Tibial artery (tissue), 4 donors: ENCODE measurements around the gene TTLL5.
"Not testable (repeated sequence)": the region's sequence is repeated elsewhere in the genome, so short reads cannot be mapped to it uniquely, and the experiment has no call there.

Experiments used
- DNase-seq, 2 donors: peaks; one replicate each; pipeline ENCODE4 v3.0.0-alpha.2; 2019
- H3K27ac ChIP-seq, 2 donors: fragments of 200-600 bp; sonication (generic) in 1 of 2; 1 replicate in 1 of 2; 2 replicates in 1 of 2; pipeline ENCODE4 v1.5.1; 2018 to 2019; ENCODE audit warnings: mild to moderate bottlenecking in 1 of 2
- H3K27me3 ChIP-seq, 2 donors: fragments of 200-600 bp; sonication (generic) in 1 of 2; one replicate each; pipeline versions ENCODE4 v1.5.1 to v1.6.0; 2016 to 2019
- H3K36me3 ChIP-seq, 3 donors: fragments of 200-600 bp; sonication (generic) in 2 of 3; one replicate each; pipeline ENCODE4 v1.5.1; 2016 to 2019; ENCODE audit warnings: mild to moderate bottlenecking in 2 of 3
- H3K4me1 ChIP-seq, 4 donors: fragments of 200-600 bp; sonication (generic) in 2 of 4; 1 replicate in 3 of 4; 2 replicates in 1 of 4; pipeline ENCODE4 v1.5.1; 2016 to 2019
- H3K4me3 ChIP-seq, 2 donors: fragments of 200-600 bp; sonication (generic) in 1 of 2; 1 replicate in 1 of 2; 2 replicates in 1 of 2; pipeline ENCODE4 v1.5.1; 2018 to 2019; ENCODE audit warnings: mild to moderate bottlenecking in 2 of 2
- H3K9me3 ChIP-seq, 3 donors: fragments of 200-600 bp; sonication (generic) in 1 of 3; one replicate each; pipeline ENCODE4 v1.5.1; 2016 to 2019
- intact Hi-C: fragments of 100-400 bp; cut with DNase I; formaldehyde crosslinking; loops from one replicate; pipeline ENCODE4 v1.15.0; 2023; ENCODE audit warnings: low total_unique reads
- TF ChIP-seq, protein P1 (sequence below), 2 experiments: fragments of 200-600 bp in 1 of 2; fragments of 450-650 bp in 1 of 2; IDR thresholded peaks; one replicate each; pipeline ENCODE4 v1.5.1; 2017 to 2019; ENCODE audit warnings: antibody characterized with exemption in 2 of 2, mild to moderate bottlenecking in 1 of 2, moderate library complexity in 1 of 2

Gene TTLL5

DNA sequence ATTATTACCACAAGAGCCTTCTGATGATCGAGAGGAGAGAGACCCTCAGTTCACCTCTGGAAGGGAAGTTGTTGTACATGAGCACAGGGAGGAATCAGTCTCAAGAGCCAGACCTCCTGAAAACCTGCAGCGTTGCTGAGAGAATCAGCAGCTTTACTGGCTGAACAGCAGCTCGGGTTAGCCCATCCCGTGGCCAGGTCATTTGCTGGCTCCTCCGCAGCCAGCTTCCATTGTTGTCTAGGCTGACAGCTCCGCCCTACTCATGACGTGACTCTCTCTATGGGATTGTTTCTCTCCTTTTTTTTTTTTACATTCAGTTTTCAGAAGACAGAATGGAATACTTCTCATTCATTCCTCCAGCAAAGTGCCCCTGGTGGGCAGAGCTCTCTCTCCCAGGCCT is 250.8 kb downstream of the TTLL5 start:
- TF ChIP-seq, protein P1, sequence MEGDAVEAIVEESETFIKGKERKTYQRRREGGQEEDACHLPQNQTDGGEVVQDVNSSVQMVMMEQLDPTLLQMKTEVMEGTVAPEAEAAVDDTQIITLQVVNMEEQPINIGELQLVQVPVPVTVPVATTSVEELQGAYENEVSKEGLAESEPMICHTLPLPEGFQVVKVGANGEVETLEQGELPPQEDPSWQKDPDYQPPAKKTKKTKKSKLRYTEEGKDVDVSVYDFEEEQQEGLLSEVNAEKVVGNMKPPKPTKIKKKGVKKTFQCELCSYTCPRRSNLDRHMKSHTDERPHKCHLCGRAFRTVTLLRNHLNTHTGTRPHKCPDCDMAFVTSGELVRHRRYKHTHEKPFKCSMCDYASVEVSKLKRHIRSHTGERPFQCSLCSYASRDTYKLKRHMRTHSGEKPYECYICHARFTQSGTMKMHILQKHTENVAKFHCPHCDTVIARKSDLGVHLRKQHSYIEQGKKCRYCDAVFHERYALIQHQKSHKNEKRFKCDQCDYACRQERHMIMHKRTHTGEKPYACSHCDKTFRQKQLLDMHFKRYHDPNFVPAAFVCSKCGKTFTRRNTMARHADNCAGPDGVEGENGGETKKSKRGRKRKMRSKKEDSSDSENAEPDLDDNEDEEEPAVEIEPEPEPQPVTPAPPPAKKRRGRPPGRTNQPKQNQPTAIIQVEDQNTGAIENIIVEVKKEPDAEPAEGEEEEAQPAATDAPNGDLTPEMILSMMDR (IDR thresholded peaks at IDR 0.05): no peak
- intact Hi-C loops: no loop called here
- Histone ChIP-seq H3K4me3 (no peak overlapping the region), H3K4me1 (no peaks in the 10 kb centered on the region), H3K27ac (no peak overlapping the region), H3K9me3 (no peaks in the 10 kb centered on the region), H3K36me3 (peaks cover 0 to 3% (median 0%) of the 10 kb centered on the region in 3 donors), H3K27me3 (no peaks in the 10 kb centered on the region)
- no peak for DNase-seq

DNA sequence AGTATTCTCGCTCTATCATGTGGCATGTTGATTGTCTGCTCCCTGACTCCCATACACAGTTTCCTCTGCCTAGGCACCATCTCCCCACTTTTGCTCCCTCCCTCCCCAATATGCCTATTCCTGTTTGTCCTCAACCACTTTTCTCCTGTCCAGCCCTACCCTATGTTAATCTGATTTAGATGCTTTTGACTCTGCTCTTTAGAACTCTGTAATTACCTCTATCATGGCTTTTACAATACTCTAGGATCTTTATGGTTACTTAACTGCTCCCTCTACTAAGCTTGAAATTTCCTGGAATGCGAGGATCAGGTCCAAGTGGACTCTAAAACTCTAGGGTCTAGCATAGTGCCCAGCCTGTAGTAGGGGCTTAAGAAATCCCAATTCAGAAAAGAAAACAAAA is 252.1 kb downstream of the TTLL5 start:
- TF ChIP-seq, protein P1 (IDR thresholded peaks at IDR 0.05): no peak
- Histone ChIP-seq H3K4me1 (no peaks in the 10 kb centered on the region), H3K36me3 (peaks cover 0 to under 1% (median 0%) of the 10 kb centered on the region in 3 donors), H3K27ac (no peak overlapping the region), H3K4me3 (no peak overlapping the region), H3K27me3 (no peaks in the 10 kb centered on the region), H3K9me3 (no peaks in the 10 kb centered on the region)
- intact Hi-C loops: no loop called here
- no peak for DNase-seq

DNA sequence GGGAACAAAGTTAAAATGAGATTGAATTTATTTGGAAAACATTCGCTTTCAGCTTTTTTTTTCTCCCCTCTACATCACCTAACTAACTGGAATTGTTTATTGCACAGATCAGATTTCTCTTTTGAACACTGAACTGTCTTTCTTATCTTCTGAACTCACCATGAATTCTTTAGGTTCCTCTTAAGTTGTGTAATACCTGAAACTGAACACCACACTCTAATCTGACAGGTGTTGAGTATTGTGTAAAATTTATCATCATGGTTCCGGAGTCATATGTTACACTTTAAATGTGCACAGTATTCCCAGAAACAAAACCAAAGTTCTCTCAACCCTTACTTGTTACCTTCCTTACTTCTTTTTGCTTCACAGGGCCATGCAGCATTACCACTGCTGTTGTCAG is 254.0 kb downstream of the TTLL5 start:
- Histone ChIP-seq H3K27ac (no peak overlapping the region), H3K4me1 (no peaks in the 10 kb centered on the region), H3K27me3 (no peaks in the 10 kb centered on the region), H3K9me3 (no peaks in the 10 kb centered on the region), H3K36me3 (no peaks in the 10 kb centered on the region), H3K4me3 (no peak overlapping the region)
- intact Hi-C loops: no loop called here
- DNase-seq: no peak
- TF ChIP-seq, protein P1 (IDR thresholded peaks at IDR 0.05): no peak

DNA sequence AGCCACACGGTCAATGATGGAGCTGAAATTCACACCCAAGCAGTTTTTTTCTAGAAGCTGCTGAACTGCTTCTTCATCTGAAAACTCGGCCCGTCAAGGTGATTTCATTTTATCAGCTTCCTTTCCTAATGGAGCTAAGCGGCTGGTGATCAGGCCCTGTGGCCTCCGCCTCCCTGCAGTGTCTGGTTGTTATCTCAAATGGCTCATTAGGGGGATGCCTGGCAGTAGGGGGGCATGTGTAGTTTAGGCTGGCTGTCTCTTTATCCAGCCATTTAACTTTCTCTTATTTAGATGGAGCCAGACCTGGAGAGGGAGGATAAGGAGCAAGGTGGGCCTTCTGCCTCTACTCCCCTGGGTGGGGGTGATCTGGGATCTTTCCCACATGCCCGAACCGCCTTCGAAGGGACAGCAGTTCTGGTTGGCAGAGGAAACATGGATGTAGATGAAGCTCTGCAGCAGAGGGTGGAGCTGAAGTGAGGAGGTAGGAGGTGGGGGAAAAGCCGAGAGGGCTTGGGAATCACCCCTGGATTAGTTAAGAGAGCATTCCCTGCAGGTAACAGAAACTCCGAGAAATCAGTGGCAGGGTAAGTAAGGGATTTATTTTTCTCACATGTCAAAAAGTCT is 256.4 kb downstream of the TTLL5 start:
- no peaks in the 10 kb centered on the region for H3K36me3 ChIP-seq
- TF ChIP-seq, protein P1 (IDR thresholded peaks at IDR 0.05): no peak
- intact Hi-C loops: no loop called here
- H3K27ac ChIP-seq: no peak overlapping the region
- no peaks in the 10 kb centered on the region for H3K27me3 ChIP-seq
- no peak overlapping the region for H3K4me3 ChIP-seq
- no peak for DNase-seq
- no peaks in the 10 kb centered on the region for H3K4me1 ChIP-seq
- H3K9me3 ChIP-seq: no peaks in the 10 kb centered on the region

DNA sequence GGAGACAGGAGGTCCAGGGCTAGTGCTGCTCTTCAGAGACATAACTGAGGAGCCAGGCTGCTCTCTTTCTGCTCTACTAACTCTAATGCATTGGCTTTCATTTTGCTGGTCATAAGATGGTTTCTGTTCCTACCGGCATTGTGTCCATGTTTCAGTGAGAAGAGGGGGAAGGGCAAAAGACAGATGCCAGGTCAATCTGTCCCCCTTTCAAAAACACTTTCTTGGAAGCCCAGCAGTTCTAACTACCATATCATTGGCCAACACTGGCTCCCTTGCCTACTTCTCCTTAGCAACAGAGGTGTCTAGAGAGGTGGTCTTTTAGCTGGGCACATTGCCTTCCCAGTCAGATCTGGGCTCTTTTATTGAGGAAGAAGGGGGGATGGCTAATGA is 256.9 kb downstream of the TTLL5 start:
- DNase-seq: no peak
- intact Hi-C loops: no loop called here
- Histone ChIP-seq H3K4me3 (no peak overlapping the region), H3K27ac (no peak overlapping the region), H3K36me3 (no peaks in the 10 kb centered on the region), H3K4me1 (no peaks in the 10 kb centered on the region), H3K9me3 (no peaks in the 10 kb centered on the region), H3K27me3 (no peaks in the 10 kb centered on the region)
- TF ChIP-seq, protein P1 (IDR thresholded peaks at IDR 0.05): no peak

DNA sequence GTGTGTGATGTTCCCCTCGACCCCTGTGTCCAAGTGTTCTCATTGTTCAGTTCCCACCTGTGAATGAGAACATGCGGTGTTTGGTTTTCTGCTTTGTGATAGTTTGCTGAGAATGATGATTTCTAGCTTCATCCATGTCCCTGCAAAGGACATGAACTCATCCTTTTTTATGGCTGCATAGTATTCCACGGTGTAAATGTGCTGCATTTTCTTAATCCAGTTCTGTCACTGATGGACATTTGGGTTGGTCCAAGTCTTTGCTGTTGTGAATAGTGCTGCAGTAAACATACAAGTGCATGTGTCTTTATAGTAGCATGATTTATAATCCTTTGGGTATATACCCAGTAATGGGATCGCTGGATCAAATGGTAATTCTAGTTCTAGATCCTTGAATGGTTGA is 259.4 kb downstream of the TTLL5 start:
- H3K36me3 ChIP-seq, H3K4me1 ChIP-seq, DNase-seq, H3K9me3 ChIP-seq, intact Hi-C loops, H3K27me3 ChIP-seq, H3K4me3 ChIP-seq, H3K27ac ChIP-seq: not testable (repeated sequence)

DNA sequence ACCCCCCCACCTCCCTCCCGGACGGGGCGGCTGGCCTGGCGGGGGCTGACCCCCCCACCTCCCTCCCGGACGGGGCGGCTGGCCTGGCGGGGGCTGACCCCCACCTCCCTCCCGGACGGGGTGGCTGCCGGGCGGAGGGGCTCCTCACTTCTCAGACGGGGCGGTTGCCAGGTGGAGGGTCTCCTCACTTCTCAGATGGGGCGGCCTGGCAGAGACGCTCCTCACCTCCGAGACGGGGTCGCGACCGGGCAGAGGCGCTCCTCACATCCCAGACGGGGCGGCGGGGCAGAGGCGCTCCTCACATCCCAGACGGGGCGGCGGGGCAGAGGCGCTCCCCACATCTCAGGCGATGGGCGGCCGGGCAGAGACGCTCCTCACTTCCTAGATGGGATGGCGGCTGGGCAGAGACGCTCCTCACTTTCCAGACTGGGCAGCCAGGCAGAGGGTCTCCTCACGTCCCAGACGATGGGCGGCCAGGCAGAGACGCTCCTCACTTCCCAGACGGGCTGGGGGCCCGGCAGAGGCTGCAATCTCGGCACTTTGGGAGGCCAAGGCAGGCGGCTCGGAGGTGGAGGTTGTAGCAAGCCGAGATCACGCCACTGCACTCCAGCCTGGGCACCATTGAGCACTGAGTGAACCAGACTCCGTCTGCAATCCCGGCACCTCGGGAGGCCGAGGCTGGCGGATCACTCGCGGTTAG is 264.2 kb downstream of the TTLL5 start:
- H3K4me1 ChIP-seq, intact Hi-C loops, DNase-seq: not testable (repeated sequence)

More for the DNA sequence above, 264.2 kb downstream of the TTLL5 start:
- H3K36me3 ChIP-seq, H3K4me3 ChIP-seq, H3K27me3 ChIP-seq, H3K9me3 ChIP-seq, H3K27ac ChIP-seq: not testable (repeated sequence)
